ENCODE results near the gene SIMC1.
"Not testable (repeated sequence)": the region's sequence is repeated elsewhere in the genome, so short reads cannot be mapped to it uniquely, and the experiment has no call there.

The SIMC1 gene

DNA sequence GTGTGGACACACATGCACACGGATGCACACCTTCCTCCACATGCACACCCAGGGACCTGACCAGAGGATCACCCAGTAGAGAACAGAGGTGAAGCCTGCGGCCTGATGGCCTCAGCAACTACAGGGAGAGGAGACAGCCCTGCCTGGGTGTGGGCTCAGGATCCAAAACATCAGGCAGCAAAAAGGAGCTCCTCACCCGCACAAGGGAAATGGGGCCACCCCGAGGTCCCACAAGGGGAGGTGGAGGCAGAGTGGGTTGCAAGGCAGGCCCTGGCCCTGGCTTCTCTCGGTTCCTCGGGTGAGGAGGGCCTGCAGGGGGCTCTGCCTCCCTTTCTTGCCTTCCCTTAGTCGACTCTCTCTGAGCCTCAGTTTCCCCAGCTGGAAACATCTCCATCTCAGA, 41.4 kb upstream of the SIMC1 start:
- not testable (repeated sequence) for H3K36me3 ChIP-seq (ENCODE audit: insufficient read depth, low read length); H3K4me1 ChIP-seq (ENCODE audit: insufficient read depth, low read length); H3K4me3 ChIP-seq (ENCODE audit: low read depth in 1 of 2, low read length in 2 of 2); H3K9ac ChIP-seq (ENCODE audit: low read length); H3K27me3 ChIP-seq (ENCODE audit: control insufficient read depth in 1 of 2, insufficient read depth in 2 of 2, low read length in 2 of 2); H3K27ac ChIP-seq (ENCODE audit: low read depth, low read length); H3K9me3 ChIP-seq (ENCODE audit: low read length)

DNA sequence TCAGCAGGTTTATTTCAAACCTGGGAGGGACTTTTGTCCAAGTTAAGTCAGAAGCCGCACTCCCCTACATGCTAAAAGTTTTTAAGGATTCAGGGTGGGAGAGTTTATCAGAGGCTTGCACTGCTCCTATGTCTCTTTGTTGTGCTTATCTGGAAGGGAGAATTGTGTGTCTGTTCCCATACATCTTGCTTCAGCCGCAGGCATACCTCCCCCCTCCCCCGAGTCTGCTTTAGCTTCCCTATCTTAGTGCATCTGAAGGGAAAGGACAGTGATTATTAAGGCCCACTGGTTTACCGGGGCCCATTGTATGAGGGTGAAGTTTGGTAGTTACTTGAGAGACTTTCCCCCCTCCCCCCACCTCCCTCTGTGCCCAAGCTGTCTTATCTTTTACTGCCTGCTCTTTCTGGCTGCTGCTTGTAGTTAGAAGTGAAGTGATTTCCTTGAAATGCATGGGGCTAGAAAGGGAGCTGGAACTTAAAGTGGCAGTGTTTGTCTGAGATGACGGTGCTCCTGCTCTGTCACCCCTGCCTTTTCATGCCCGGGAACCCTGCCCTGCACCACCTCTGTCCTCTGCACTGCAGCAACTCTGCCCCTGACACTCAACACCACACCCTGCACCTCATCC, 40.9 kb upstream of the SIMC1 start:
- not testable (repeated sequence) for H3K36me3 ChIP-seq (ENCODE audit: insufficient read depth, low read length); H3K4me3 ChIP-seq (ENCODE audit: low read depth in 1 of 2, low read length in 2 of 2); H3K27ac ChIP-seq (ENCODE audit: low read depth, low read length); H3K27me3 ChIP-seq (ENCODE audit: control insufficient read depth in 1 of 2, insufficient read depth in 2 of 2, low read length in 2 of 2); H3K9me3 ChIP-seq (ENCODE audit: low read length); H3K4me1 ChIP-seq (ENCODE audit: insufficient read depth, low read length); H3K9ac ChIP-seq (ENCODE audit: low read length)

DNA sequence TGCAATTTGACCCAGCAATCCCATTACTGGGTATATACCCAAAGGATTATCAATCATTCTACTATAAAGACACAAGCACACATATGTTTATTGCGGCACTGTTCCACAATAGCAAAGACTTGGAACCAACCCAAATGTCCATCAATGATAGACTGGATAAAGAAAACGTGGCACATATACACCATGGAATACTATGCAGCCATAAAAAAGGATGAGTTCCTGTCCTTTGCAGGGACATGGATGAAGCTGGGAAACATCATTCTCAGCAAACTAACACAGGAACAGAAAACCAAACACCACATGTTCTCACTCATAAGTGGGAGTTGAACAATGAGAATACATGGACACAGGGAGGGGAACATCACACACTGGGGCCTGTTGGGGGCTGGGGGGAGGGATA, 39.9 kb upstream of the SIMC1 start:
- not testable (repeated sequence) for H3K4me1 ChIP-seq (ENCODE audit: insufficient read depth, low read length); H3K9me3 ChIP-seq (ENCODE audit: low read length); H3K36me3 ChIP-seq (ENCODE audit: insufficient read depth, low read length); H3K27ac ChIP-seq (ENCODE audit: low read depth, low read length); H3K27me3 ChIP-seq (ENCODE audit: control insufficient read depth in 1 of 2, insufficient read depth in 2 of 2, low read length in 2 of 2); H3K4me3 ChIP-seq (ENCODE audit: low read depth in 1 of 2, low read length in 2 of 2); H3K9ac ChIP-seq (ENCODE audit: low read length)

DNA sequence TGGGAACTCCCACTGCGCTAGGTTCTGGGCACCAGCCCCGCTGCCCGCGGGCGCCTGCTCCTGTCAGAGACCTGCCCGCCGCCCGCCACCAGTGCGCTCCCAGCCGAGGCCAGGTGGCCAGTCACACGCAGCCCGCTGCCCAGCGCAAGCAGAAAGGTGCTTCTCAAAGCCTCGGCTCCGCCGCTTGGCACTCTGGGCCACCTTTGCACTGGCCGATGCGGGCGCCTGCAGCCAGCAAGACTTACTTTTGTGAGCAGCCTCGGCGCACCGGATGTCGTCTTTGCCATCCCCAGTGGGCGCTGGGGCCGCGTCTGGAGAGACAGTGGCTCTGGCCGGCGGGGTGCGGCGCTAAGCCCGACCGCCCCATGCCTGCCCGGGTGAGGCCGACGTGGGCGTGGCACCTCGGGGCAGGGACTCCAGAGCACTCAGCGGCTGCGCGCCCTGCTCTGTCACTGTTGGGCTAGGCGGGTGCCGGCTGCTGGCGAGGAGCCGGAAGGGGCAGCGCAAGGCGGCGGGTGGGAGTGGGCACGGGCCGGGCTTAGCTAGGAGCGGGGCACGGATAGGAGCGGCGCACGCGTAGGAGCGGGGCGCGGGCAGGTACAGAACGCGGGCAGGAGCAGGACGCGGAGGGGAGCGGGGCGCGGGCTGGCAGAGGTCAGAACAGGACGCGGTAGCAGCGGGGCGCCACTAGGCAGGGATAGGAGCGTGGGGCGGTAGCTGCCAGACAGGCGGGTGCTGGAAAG, 39.1 kb upstream of the SIMC1 start:
- H3K36me3 ChIP-seq (ENCODE audit: insufficient read depth, low read length); H3K9ac ChIP-seq (ENCODE audit: low read length); H3K4me1 ChIP-seq (ENCODE audit: insufficient read depth, low read length); H3K27me3 ChIP-seq (ENCODE audit: control insufficient read depth in 1 of 2, insufficient read depth in 2 of 2, low read length in 2 of 2); H3K27ac ChIP-seq (ENCODE audit: low read depth, low read length); H3K9me3 ChIP-seq (ENCODE audit: low read length); H3K4me3 ChIP-seq (ENCODE audit: low read depth in 1 of 2, low read length in 2 of 2): not testable (repeated sequence)

DNA sequence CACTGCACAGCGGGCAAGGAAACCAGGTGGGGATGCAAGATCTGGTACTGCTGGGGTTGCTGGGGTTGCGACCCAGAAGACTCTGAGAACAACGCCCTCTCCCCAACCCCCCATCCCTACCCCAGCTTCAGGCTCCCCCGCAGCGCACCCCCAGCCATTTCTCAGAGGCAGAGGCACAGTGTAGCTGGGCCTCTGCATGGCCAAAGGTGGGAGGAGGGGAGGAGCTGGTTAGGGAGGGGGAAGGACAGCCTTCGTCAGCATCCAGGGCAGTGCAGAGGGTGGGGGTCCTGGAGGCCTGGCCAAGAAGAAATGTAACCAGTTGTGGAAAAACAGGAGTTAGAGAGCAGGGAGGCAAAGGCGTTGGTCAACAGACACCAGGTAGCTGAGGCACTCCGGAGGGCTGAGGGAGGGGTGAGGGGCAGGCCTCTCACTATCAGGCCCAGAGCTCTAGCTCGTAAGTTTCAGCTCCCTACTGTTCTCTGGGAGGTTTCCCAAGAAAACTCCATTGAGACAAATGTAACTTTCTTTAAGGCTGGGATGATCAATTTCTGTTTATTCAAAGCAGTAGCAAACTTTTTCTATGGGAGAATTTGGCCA, 38.3 kb upstream of the SIMC1 start:
- H3K9me3 ChIP-seq (ENCODE audit: low read length); H3K4me3 ChIP-seq (ENCODE audit: low read depth in 1 of 2, low read length in 2 of 2); H3K36me3 ChIP-seq (ENCODE audit: insufficient read depth, low read length); H3K9ac ChIP-seq (ENCODE audit: low read length); H3K4me1 ChIP-seq (ENCODE audit: insufficient read depth, low read length); H3K27me3 ChIP-seq (ENCODE audit: control insufficient read depth in 1 of 2, insufficient read depth in 2 of 2, low read length in 2 of 2); H3K27ac ChIP-seq (ENCODE audit: low read depth, low read length): not testable (repeated sequence)

DNA sequence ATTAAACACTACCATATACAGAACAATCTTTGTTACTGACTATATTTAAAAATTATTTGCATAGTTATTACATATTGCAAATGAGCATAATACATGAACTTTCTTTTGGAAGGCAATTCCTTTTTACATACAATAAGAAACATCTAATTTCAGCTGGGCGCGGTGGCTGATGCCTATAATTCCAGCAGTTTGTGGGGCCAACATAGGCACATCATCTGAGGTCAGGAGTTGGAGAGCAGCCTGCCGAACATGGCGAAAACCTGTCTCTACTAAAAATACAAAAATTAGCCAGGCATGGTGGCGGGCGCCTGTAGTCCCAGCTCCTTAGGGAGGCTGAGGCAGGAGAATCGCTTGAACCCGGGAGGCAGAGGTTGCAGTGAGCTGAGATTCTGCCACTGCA, 36.4 kb upstream of the SIMC1 start:
- H3K4me3 ChIP-seq (ENCODE audit: low read depth in 1 of 2, low read length in 2 of 2): no peak overlapping the region
- H3K36me3 ChIP-seq (ENCODE audit: insufficient read depth, low read length): no peaks in the 10 kb centered on the region
- no peaks in the 10 kb centered on the region for H3K9me3 ChIP-seq (ENCODE audit: low read length)
- H3K9ac ChIP-seq (ENCODE audit: low read length): no peak overlapping the region
- H3K27ac ChIP-seq (ENCODE audit: low read depth, low read length): no peak overlapping the region
- no peaks in the 10 kb centered on the region for H3K4me1 ChIP-seq (ENCODE audit: insufficient read depth, low read length)
- H3K27me3 ChIP-seq (ENCODE audit: control insufficient read depth in 1 of 2, insufficient read depth in 2 of 2, low read length in 2 of 2): no peaks in the 10 kb centered on the region

DNA sequence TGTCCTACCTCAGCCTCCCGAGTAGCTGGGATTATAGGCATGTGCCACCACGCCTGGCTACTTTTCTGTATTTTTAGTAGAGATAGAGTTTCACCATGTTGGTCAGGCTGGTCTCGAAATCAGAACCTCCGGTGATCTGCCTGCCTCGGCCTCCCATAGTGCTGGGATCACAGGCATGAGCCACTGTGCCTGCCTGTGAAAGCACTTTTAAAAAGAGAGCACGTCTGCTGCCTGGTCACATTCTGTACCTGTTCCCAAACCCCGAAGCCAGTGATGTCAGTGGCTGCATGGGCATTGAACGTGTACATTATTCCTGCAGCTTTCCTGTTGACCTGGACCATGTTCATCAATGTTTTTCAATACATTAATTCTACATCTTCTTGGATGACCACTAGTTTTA, 35.1 kb upstream of the SIMC1 start:
- no peaks in the 10 kb centered on the region for H3K9me3 ChIP-seq (ENCODE audit: low read length)
- H3K4me1 ChIP-seq (ENCODE audit: insufficient read depth, low read length): no peaks in the 10 kb centered on the region
- no peaks in the 10 kb centered on the region for H3K27me3 ChIP-seq (ENCODE audit: control insufficient read depth in 1 of 2, insufficient read depth in 2 of 2, low read length in 2 of 2)
- H3K27ac ChIP-seq (ENCODE audit: low read depth, low read length): no peak overlapping the region
- H3K36me3 ChIP-seq (ENCODE audit: insufficient read depth, low read length): no peaks in the 10 kb centered on the region
- H3K4me3 ChIP-seq (ENCODE audit: low read depth in 1 of 2, low read length in 2 of 2): no peak overlapping the region
- no peak overlapping the region for H3K9ac ChIP-seq (ENCODE audit: low read length)

DNA sequence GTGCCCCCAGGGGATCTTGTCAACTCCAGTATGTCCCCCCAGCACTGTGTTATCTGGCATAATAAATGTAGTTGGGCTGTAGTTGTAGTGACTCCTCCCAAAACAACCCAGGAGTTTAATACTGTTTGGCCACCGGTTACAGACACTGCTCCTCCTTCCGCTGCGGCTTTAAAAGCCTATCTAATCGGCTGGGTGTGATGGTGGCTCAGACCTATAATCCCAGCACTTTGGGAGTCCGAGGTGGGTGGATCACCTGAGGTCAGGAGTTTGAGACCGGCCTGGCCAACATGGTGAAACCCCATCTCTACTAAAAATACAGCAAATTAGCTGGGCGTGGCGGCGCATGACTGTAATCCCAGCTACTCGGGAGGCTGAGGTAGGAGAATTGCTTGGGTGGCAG, 34.7 kb upstream of the SIMC1 start:
- H3K9ac ChIP-seq (ENCODE audit: low read length); H3K27me3 ChIP-seq (ENCODE audit: control insufficient read depth in 1 of 2, insufficient read depth in 2 of 2, low read length in 2 of 2); H3K4me1 ChIP-seq (ENCODE audit: insufficient read depth, low read length); H3K4me3 ChIP-seq (ENCODE audit: low read depth in 1 of 2, low read length in 2 of 2); H3K36me3 ChIP-seq (ENCODE audit: insufficient read depth, low read length); H3K9me3 ChIP-seq (ENCODE audit: low read length); H3K27ac ChIP-seq (ENCODE audit: low read depth, low read length): not testable (repeated sequence)

DNA sequence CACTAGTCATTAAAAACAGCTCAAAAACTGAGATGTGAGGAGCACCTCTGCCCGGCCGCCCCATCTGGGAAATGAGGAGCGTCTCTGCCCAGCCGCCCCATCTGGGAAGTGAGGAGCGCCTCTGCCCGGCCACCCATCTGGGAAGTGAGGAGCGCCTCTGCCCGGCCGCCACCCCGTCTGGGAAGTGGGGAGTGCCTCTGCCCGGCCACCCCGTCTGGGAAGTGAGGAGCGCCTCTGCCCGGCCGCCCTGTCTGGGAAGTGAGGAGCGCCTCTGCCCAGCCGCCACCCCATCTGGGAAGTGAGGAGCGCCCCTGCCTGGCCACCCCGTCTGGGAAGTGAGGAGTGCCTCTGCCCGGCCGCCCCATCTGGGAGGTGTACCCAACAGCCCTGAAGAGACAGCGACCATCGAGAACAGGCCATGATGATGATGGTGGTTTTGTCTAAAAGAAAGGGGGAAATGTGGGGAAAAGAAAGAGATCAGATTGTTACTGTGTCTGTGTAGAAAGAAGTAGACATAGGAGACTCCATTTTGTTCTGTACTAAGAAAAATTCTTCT, 23.7 kb upstream of the SIMC1 start:
- not testable (repeated sequence) for H3K27me3 ChIP-seq (ENCODE audit: control insufficient read depth in 1 of 2, insufficient read depth in 2 of 2, low read length in 2 of 2); H3K9ac ChIP-seq (ENCODE audit: low read length); H3K36me3 ChIP-seq (ENCODE audit: insufficient read depth, low read length); H3K4me3 ChIP-seq (ENCODE audit: low read depth in 1 of 2, low read length in 2 of 2); H3K4me1 ChIP-seq (ENCODE audit: insufficient read depth, low read length); H3K9me3 ChIP-seq (ENCODE audit: low read length); H3K27ac ChIP-seq (ENCODE audit: low read depth, low read length)

DNA sequence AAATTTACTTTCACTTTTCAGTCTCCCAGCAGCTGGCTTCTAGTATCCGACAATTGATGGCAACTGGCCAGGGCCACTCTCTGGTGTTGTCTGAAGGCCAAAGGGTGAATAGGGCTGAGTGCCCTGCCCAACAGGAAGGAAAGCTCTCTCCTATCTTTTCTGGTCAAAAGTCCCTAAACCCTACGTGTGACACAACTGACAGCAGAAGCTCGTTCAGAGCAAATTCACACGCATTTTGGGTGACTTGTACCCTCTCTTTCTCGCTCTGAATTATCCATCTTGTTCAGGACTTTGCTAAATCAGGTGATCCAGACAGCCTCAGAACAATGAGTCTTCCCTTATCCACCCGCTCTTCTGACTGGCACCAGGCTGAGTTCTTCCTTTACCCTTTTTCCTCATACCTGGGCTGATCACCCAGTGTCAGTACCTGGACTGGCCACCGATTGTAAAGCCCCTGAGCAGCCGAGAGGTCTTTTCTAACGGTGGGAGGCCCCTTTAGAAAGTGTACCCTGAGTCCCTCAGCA, 21.8 kb upstream of the SIMC1 start:
- not testable (repeated sequence) for H3K36me3 ChIP-seq (ENCODE audit: insufficient read depth, low read length); H3K4me3 ChIP-seq (ENCODE audit: low read depth in 1 of 2, low read length in 2 of 2); H3K27ac ChIP-seq (ENCODE audit: low read depth, low read length); H3K9me3 ChIP-seq (ENCODE audit: low read length); H3K4me1 ChIP-seq (ENCODE audit: insufficient read depth, low read length); H3K27me3 ChIP-seq (ENCODE audit: control insufficient read depth in 1 of 2, insufficient read depth in 2 of 2, low read length in 2 of 2); H3K9ac ChIP-seq (ENCODE audit: low read length)

DNA sequence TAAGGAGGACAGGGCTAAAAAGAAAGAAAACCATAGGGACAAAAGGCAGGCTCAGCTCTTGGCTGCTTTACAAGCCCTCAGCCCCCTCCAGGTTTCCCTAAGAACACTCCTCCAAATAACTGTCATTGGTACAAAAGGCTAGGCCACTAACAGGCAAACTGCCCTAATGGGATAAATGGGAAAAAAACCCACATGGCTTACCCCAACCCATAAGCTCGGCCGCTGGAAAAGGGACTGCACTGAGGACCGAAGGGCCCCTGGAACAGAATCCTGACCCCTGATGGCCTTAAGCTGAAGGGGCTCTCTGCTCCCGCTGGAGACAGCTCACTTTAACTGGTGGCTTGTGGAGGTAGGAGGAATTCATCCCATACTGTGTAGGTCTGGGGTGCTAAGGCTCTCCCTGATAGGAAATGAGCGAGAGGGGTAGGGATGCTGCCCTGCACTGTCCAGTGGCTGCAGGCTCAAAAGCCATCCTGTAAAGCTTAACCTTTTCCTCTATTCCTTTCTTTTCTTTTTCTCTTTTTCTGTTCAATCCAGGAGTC, 21.0 kb upstream of the SIMC1 start:
- H3K4me1 ChIP-seq (ENCODE audit: insufficient read depth, low read length); H3K9me3 ChIP-seq (ENCODE audit: low read length); H3K36me3 ChIP-seq (ENCODE audit: insufficient read depth, low read length); H3K4me3 ChIP-seq (ENCODE audit: low read depth in 1 of 2, low read length in 2 of 2); H3K27me3 ChIP-seq (ENCODE audit: control insufficient read depth in 1 of 2, insufficient read depth in 2 of 2, low read length in 2 of 2); H3K27ac ChIP-seq (ENCODE audit: low read depth, low read length); H3K9ac ChIP-seq (ENCODE audit: low read length): not testable (repeated sequence)

Measured in muscle layer of colon (tissue), 2 donors.